Stimulated activated CD4-positive, alpha-beta T cell treated with anti-CD3 and anti-CD28 coated beads, Interleukin-15, amount 100 ng/mL, for 48 hours (primary cell): ENCODE results near the gene SAA2.
A peak's percentile ranks its signal among the peaks of the same experiment; 100 is the strongest.
"Not testable (repeated sequence)": the region's sequence is repeated elsewhere in the genome, so short reads cannot be mapped to it uniquely, and the experiment has no call there.

ENCODE experiments used
- DNase-seq, 2 donors: peaks; one replicate each; pipeline ENCODE4 v3.0.0-alpha.2; 2020; ENCODE audit warnings: low read depth in 2 of 2

SAA2 gene

DNA sequence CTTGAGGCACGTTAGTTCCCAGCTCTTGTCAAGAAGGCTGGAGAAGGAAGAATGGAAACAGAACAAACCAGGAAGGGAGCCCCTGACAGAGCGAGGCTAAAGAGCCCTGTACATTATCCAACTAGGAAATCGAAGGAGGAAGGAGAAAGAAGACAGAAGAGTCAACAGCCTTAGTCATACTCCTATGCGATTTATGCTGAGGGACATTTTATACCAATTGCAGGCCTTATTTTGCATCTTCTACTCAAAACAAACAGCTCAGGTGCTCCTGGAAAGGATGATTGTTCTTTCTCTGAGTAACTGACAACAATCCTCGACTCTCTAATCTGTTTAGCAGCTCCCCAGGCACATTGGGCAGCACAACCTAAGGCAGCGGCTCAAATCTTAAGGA is 1.3 kb downstream of the SAA2 start:
- not testable (repeated sequence) for DNase-seq

DNA sequence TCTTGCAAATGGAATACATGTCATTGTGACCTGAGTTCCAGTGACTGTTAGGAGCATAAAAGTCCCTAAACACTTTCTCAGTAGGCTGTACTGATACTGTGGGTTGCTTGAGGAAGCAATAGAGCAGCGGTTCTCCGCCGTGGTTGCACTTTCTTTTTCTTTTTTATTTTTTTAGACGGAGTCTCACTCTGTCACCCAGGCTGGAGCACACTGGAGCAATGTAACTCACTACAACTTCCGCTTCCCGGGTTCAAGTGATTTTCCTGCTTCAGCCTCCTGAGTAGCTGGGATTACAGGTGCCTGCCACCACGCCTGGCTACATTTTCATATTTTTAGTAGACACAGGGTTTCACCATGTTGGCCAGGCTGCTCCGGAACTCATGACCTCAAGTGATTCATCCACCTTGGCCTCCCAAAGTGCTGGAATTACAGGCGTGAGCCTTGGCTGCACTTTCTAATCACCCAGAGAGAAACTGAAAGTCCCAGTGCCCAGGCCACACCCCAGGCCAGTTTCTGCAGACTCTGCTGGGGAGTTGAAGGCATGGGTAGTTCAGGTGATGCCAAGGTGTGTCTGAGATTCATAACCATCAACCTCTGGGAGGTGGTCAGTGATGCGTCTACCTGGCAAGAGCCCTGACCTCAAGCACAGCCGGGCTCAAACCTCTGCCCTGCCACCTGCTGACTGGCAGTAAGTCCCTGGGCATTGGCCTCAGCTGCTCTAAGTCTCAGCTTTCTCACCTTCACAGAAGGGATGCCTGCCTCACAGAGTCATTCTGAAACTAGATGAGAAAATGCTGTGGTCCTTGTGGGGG is 1.9 kb downstream of the SAA2 start:
- peak in 1 of 2 donors; percentile 8 for DNase-seq

DNA sequence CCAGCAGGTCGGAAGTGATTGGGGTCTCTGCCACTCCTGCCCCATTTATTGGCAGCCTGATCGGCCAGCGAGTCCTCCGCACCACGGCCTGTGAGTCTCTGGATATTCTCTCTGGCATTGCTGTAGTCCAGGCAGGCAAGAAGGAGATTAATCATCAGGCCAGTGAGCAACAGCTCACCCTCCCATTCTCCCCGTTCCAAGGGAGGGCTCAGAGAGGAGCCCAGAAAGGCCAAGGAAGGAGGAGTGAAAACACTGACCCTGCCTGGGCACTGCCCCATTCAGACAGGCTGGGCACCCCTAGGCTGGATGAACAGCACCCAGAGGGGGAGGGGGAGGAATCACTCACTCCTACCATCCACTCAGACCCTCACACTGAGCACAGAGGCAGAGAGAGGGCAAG is 3.1 kb downstream of the SAA2 start:
- no peak for DNase-seq

DNA sequence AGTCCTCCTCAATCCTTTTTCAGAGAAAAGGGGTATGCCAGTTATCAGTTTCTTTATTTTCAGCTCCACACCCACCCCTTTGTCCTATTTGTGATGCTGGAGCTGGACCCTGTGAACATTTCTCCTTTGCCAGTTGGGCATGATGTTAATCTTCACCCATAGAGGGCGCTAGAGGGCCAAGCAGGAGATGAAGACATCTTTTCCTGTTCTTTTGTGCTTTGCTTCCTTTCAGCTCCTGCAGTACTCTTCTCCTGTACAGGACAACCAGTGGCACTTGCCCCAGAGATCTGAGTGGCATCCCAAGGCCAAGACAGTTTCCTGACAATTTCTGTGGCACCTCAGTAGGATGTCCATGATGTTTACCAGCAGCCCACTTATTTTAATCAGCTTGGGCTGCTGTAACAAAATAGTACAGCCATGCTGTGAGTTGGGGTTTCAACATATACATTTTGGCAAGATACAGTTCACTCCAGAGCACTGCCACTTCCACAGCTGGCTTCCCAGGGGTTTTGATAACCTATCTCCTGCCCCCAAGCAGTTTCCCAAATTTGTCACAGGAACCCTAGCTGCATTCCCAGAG is 4.6 kb downstream of the SAA2 start:
- peak; percentile 18 to 57 for DNase-seq

DNA sequence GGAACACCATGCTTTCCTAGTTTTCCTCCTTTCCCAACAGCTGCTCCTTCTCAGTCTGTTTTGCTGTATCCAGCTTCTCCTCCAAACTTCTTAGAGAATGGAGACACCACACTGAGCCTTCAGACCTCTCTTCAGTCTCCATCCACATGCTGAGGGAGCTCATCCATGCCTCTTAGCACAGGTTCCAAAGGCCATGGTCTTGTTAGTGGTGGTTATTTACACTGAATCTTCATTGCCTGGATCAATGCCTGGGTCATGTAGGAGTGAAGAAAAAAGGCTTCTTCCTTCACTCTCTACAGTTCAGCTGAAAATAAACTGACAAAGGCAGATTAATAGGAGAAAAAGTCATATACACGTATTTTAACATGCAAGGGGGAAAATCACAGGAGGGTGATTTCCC is 8.8 kb downstream of the SAA2 start:
- no peak for DNase-seq

DNA sequence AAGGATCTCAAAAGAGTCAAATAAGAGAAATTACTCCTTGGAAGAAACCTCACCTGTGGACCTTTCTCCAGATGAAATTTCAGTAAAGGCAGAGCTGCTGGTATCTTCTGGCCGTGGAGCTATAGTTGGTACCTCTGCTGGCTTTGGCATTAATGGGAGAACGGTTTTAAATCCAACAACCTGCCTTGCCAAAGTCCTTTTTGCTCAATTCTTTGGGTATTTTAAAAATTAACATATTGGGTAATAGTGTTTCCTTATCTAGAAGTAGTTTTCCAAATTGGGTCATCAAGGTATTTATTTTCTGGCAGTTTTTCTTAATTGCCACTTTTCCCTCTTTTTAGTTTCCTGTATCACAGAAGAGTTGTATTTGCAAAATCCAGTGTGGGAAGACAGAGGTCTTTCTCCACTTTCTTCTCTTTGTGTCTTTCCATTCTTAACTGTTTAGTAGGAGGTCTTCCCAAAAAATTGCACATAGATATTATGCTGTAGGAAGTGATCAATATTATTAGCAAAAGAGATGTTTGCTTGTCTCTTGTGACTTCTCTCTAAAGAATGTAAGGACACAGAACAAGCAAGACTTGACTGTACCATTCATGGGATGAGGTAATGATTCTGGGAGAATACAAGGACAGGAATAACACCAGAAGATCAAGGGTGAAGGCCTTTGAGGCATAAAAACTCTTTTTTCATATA is 11.7 kb downstream of the SAA2 start, which contains the start of gene SAA4:
Gene SAA4 (minus strand): TSS at position 139 of the 693 bp plus-strand sequence. CDS start 876 bp downstream, outside the sequence.
- no peak for DNase-seq

DNA sequence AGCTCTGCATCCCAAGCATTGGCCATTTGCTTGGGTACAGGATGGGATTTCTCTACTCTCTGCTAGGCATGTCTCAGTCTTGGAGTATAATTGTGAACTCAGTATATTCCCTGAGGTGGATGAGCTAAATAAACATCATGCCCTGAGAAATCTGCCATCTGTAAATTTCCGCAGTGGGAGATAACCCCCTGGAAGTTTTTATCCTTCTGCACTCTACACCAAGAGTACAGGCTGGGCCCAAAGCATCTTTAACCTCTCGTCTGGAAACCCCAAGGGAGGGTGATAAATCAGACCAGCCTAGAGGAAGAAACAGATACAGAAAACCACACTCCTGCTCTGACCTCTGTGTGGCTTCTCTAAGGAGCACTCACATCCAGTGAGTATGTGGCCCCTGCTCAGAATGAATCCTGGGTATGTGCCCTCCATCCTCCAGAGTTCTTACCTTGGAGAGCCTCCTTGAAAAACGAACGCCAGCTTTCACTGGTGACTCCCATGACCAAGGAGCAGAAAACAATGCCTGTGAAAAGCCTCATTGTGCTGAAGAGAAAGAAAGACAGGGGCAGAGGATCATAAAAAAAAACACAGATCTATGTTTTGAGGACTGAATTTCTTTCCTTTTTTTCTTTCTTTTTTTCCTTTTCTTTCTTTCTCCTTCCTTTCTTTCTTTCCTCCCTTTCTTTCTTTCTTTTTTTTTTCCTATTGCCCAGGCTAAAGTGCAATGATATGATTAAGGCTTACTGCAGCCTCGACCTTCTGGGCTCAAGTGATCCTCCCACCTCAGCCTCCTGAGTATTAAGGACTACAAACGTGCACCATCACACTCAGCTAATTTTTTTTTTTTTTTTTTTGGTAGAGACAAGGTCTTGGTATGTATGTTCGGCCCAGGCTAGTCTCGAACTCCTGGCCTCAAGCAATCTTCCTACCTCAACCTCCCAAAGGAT is 12.8 kb downstream of the SAA2 start:
- DNase-seq = no peak

DNA sequence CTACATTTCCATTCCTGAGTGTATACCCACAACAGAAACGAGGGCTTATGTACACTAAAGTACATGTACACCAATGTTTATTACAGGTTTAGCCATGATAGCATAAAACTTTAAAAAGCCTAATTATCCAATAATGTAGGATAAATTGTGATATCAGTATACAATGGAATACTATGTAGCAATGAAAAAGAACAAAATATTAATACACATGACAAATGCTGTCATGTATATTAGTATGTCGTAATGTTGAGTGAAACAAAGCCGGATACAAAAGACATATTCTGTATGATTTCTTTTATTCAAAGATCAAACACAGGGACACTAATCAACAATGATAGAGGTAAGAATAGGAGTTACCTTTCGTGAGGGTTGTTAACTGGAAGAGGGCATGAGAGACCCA is 14.6 kb downstream of the SAA2 start:
- DNase-seq = no peak

DNA sequence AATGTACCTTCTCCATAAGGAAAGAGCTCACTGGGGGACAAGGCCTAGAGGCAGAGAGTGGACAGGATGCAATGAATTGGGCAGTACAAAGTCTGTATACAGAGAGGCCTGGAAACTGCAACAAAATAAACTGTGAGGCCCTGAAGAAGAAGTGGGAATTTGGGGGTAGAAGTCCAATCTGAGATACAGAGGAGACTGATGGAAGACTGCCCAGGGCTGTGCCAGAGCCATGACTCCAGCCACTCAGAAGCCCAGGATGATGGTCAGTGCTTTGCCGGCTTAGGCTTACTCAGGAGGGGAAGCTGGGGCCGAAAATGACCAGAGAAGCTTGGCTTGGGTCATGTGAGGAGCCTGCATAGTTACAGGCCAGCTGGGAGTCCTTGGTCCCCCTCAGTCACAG is 17.6 kb downstream of the SAA2 start:
- no peak for DNase-seq

DNA sequence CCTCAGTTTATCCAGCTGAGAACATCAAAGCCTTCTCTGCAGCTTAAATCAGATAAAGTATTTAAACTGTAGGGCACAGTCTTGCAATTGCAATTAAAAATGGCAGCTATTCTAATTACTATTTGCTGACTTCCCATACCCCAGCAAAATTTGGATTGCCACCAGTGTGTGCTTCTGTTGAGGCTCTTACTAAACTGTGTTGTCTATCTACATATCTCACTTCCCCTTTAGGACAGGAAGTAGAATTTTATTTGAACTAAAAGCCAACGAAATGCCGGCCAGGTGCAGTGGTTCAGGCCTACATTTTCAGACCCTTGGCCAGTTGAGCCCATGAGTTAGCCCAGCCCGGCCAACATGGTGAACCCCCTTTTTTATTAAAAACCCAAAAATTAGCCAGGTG is 19.0 kb downstream of the SAA2 start:
- DNase-seq = no peak

DNA sequence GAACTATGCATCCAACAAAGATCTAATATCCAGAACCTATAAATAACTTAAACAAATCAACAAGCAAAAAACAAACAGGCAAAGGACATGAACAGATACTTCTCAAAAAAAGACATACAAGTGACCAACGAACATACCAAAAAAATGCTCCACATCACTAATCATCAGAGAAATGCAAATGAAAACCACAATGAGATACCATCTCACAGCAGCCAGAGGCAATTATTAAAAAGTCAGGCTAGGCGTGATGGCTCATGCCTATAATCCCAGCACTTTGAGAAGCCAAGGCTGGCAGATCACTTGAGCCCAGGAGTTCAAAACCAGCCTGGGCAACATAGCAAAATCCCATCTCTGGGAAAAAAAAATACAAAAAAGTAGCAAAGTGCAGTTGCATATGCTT is 22.6 kb downstream of the SAA2 start:
- DNase-seq = no peak

DNA sequence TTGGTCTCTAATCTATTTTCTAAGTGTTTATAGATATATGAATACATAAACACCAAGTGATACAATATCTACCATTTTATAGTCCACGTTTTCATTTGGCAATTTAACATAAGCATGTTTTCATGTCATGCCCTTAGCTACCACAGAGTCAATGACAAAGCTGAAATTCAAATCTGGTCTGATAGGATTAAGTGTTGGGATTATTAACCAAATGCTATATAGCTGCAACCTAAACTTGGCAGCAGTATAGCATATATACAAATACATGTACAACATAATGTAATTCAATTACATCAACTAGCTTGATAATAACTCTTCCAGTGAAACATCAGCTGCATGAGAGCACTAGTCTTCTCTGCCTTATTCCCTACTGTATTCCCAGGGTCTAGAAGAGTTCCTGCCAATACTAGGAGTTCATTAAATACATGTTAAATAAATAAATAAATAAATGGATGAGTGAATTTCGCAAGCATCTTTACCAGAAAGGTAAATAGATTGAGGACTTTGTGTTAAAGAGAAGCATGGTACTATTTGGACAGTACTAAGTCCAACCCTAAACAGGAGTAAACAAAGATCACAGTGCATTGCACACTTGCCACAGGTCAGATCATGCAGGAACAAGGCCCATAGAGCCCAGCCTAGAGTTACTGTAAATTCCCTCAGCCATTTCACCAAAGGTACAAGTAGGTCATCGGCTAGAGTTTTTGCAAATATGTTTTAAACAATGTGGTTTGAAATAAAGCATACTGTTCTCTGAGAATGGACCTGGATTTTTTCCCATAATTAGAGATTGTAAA is 24.7 kb downstream of the SAA2 start:
- DNase-seq = no peak

DNA sequence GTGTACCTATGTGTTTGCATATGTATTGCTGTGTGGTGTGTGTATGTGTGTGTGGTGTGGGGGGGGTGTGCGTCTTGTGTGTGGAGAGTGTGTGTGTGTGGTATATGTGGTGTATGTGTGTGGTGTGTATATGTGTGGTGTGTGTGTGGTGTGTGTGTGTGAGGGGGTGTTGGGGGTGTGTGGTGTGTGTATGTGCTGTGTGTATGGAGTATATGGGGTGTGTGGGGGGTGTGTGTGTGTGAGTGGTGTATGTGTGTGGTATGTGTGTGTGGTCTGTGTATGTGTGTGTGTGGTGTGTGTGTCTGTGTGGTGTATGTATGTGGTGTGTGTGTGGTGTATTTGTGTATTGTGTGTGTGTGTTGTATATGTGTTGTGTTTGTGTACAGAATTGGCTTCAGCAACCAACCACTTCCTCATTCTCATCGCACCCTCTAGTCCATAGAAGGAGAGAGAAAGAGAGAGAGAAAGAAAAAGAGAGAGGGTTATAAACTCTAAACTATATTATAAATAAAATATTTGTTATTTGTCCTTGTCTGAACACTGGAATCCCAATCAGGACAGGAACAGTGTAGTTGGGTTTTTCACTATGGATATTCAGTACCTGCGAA is 25.6 kb downstream of the SAA2 start:
- no peak for DNase-seq

DNA sequence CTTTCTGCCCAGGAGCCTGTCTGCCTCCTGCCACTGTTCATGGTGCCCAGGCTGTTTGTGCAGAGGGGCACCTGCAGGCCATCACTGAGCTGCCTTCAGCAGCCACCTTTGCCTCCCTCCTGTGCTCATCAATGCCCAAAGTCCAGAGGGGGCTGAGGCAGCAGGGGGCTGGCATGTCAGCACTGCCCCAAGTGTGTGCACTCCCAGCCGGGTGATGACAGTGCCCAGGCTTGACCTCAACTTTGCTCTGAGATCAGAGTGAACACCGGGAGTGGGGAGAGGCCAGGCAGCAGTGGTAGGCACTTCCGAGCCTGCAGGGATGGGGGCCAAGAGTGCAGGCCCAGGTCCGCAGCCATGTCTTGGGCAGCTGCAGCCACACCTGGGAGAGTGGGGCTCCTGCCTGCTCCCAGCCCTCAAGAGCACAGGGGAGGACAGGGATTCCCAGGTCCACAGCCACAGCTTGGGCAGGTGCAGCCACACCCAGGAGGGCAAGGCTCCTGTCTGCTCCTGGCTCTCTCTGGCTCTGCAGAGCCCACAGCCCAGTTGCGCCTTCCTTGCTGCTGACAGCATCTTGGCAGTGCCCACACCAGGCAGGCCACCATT is 27.1 kb downstream of the SAA2 start:
- DNase-seq = no peak

DNA sequence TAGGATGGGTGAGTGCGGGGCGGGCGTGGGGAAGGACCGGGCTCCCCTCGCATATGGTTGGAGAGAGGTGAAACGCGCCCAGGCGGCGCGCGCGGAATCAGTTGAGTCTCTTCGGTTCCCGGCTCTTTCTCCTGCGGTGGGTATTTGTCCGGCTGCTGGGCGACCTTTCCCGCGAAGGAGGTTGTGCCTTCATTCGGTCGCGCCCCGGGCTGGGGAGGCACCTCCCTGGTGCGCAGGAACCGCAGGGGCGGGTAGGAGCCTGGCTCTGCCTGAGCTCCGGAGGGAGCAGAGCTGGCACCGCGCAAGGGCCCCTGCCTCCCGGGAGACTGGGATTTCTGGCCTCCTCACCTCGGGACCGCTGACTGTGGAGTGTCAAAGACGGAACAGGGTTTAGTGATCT is 39.4 kb downstream of the SAA2 start:
- no peak for DNase-seq

DNA sequence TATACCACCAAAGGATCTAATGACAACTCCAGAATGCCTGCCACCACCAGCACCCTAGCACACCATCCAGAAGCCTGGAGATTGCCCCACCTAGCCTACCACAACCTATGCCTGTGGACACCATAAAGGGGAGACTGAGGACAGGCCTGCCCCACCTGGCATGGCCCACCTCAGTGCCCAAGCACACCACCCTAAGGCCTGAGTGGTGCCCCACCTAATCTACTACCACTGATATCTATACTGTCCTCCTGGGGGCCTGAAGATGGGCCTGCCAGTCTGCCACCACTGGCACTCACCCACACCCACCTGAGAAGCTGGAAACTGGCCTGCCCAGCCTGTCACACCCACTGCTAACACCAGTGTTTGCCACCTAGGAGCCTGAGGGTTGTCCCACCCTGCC is 43.7 kb downstream of the SAA2 start:
- DNase-seq = no peak

DNA sequence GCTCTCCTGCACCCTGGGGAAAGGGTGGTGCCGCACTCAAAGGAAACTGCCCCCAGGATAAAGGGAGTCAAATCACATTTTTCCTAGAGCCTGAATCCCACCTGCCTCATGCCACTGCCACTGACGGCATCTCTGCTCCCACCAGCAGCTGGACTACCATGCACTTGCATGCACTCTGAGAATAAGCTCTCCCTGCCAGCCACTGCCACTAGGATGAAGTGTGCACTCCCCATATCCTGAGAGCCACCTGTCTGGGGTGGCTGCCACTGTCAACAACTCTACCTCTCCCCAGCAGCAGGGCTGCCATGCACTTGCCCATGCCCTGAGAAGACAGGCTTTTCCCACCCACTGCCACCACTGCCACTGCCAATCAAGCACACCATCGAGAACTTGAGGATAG is 44.2 kb downstream of the SAA2 start:
- no peak for DNase-seq

DNA sequence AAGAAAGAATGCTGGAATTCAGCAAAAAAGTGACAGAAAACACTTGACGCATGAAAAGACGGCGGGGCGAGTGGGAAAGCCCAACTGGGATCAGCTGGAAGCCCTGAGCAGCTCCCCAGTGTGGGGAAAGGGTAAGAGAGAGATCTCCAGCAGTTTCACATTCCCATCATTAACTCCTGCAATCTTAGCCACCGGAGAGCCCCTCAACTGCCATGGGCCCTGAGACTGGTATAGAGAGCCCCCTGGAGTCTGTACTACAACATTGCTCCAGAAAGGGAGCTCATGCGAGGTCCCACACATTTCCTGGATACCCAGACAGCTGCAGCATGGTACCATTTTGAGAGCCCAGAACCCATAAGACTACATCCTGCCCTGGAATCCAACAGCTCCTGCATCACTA is 44.7 kb downstream of the SAA2 start:
- no peak for DNase-seq

DNA sequence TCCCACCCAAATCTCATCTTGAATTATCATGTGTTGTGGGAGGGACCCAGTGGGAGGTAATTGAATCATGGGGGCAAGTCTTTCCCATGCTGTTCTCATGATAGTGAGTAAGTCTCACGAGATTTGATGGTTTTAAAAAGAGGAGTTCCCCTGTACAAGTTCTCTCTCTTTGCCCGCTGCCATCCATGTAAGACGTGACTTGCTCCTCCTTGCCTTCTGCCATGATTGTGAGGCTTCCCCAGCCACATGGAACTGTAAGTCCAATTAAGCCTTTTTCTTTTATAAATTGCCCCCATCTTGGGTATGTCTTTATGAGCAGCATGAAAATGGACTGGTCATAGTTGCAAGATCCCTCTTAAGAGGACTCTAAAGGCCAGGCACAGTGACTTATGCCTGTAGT is 50.7 kb downstream of the SAA2 start:
- DNase-seq = not testable (repeated sequence)

DNA sequence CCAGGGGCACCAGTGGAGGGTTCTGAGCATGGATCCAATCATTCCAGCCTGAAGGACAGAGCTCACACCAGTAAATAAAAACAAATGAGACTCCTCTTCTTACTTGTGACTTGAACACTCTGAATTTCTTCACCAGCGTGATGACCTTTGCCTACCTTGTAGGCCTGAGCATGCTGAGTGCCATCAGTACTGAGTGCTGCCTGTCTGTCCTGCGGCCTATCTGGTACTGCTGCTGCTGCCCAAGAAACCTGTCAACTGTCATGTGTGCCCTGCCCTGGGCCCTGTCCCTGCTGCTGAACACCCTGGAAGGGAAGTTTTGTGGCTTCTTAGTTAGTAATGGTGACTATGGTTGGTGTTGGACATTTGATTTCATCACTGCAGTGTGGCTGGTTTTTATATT is 51.9 kb downstream of the SAA2 start:
- no peak for DNase-seq
